ENCODE measurements around the gene TRIM33. TPM values are rescaled to one million over a fixed set of nuclear protein-coding genes. Genes with fewer than 3 reads are reported as not detected.
"Not testable (repeated sequence)": the region's sequence is repeated elsewhere in the genome, so short reads cannot be mapped to it uniquely, and the experiment has no call there.

The TRIM33 gene
- total RNA-seq, 1 experiment from 2014 or later, result 38.7 TPM

- H3K27ac ChIP-seq, result no peak overlapping the region
- H3K4me3 ChIP-seq, result no peak overlapping the region
- no peak for DNase-seq
- TF ChIP-seq EZH2 (IDR thresholded peaks at IDR 0.05; ENCODE audit: low read depth) (no peak), CTCF (conservative IDR thresholded peaks at IDR 0.05) (no peak)
- H2AFZ ChIP-seq, result no peak overlapping the region
- BruUV-seq (replicated peaks), result no TSS peak
- H3K27me3 ChIP-seq (ENCODE audit: insufficient read depth, low read depth), result no peaks in the 10 kb centered on the region
- peaks cover 3% of the 10 kb centered on the region; the same call in 1 of the 2 replicates for H3F3A ChIP-seq (ENCODE audit: insufficient read depth, low read depth)
- no peak overlapping the region for H3K4me2 ChIP-seq
- no peaks in the 10 kb centered on the region for H3K79me2 ChIP-seq (ENCODE audit: low read depth)
- intact Hi-C loops (cut with micrococcal nuclease; ENCODE audit: unreplicated experiment), result no loop called here
- no peaks in the 10 kb centered on the region for H3K4me1 ChIP-seq (replicated peaks; ENCODE audit: insufficient read depth)
- no peaks in the 10 kb centered on the region for H3K9me2 ChIP-seq (ENCODE audit: insufficient read depth)
- ChIA-PET CTCF (no interaction called here), POLR2A (ENCODE audit: unreplicated experiment) (no interaction called here)
- H4K20me1 ChIP-seq (ENCODE audit: insufficient read depth), result no peaks in the 10 kb centered on the region
- peaks cover 5% of the 10 kb centered on the region; the same call in 1 of the 2 replicates for H3K9me3 ChIP-seq (ENCODE audit: insufficient read depth, low read depth)
- H3K36me3 ChIP-seq (ENCODE audit: low read depth), result peaks cover 21% of the 10 kb centered on the region; the same call in 1 of the 2 replicates
Measured at GRCh38 chr1:114390361-114390760, 120.6 kb downstream of the TRIM33 start.

- Histone ChIP-seq H3K27ac (no peak overlapping the region), H3K79me2 (ENCODE audit: low read depth) (no peaks in the 10 kb centered on the region), H4K20me1 (ENCODE audit: insufficient read depth) (no peaks in the 10 kb centered on the region), H3K9me2 (ENCODE audit: insufficient read depth) (no peaks in the 10 kb centered on the region), H3K27me3 (ENCODE audit: insufficient read depth, low read depth) (no peaks in the 10 kb centered on the region), H2AFZ (no peak overlapping the region), H3K4me1 (replicated peaks; ENCODE audit: insufficient read depth) (no peaks in the 10 kb centered on the region), H3F3A (ENCODE audit: insufficient read depth, low read depth) (peaks cover 3% of the 10 kb centered on the region; the same call in 1 of the 2 replicates), H3K36me3 (ENCODE audit: low read depth) (peaks cover 11% of the 10 kb centered on the region; the same call in 1 of the 2 replicates), H3K4me2 (no peak overlapping the region), H3K4me3 (no peak overlapping the region), H3K9me3 (ENCODE audit: insufficient read depth, low read depth) (peaks cover 20% of the 10 kb centered on the region; the same call in 1 of the 2 replicates)
- TF ChIP-seq CTCF (conservative IDR thresholded peaks at IDR 0.05) (no peak), EZH2 (IDR thresholded peaks at IDR 0.05; ENCODE audit: low read depth) (no peak)
- no peak for DNase-seq
- intact Hi-C loops (cut with micrococcal nuclease; ENCODE audit: unreplicated experiment), result no loop called here
- ChIA-PET CTCF (no interaction called here), POLR2A (ENCODE audit: unreplicated experiment) (no interaction called here)
- no TSS peak for BruUV-seq (replicated peaks)
Measured at GRCh38 chr1:114388432-114389003, 122.5 kb downstream of the TRIM33 start.

DNA sequence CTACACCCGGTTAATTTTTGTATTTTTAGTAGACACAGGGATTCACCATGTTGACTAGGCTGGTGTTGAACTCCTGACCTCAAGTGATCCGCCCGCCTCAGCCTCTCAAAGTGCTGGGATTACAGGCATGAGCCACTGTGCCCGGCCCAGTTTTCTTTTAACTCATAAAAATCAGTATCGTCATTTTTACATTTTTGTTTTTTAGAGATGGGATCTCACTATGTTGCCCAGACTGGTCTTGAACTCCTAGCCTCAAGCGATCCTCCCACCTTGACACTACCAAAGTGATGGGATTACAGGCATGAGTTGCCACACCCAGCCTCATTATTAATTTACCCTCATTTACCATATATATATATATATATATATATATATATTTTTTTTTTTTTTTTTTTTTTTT, 123.4 kb downstream of the TRIM33 start:
- H3K4me3 ChIP-seq; H3K27me3 ChIP-seq (ENCODE audit: insufficient read depth, low read depth); H2AFZ ChIP-seq; H3K9me2 ChIP-seq (ENCODE audit: insufficient read depth); H3F3A ChIP-seq (ENCODE audit: insufficient read depth, low read depth); H3K36me3 ChIP-seq (ENCODE audit: low read depth); H4K20me1 ChIP-seq (ENCODE audit: insufficient read depth); BruUV-seq (replicated peaks); intact Hi-C loops (cut with micrococcal nuclease; ENCODE audit: unreplicated experiment); H3K4me2 ChIP-seq; H3K79me2 ChIP-seq (ENCODE audit: low read depth); H3K4me1 ChIP-seq (replicated peaks; ENCODE audit: insufficient read depth); DNase-seq; H3K27ac ChIP-seq; CTCF ChIA-PET: not testable (repeated sequence)
- peaks cover 20% of the 10 kb centered on the region; the same call in 1 of the 2 replicates for H3K9me3 ChIP-seq (ENCODE audit: insufficient read depth, low read depth)
- POLR2A ChIA-PET (ENCODE audit: unreplicated experiment), result interaction anchor here (0.6 kb wide), 1 partner anchor 1613 kb away, joined by 4 read pairs; no protein-coding TSS in a partner anchor

DNA sequence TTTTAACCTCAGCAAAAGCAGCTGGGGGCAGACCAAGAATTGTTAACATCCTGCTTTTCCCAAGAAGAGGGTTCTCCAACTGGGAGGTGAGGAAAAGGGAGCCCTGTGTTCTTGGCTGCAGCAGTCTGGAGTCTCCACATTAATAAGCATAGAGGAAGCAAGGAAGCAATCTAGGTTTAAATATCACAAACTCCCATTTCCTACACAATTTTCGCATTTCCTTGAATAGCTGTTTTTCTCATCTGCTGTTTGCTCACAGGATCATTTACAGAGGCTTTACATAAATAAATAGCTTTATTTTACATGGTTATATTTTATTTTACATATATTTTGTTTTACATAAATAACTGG, 124.0 kb downstream of the TRIM33 start:
- no peak overlapping the region for H3K27ac ChIP-seq
- 0 out of 2 replicates have a peak, but pooled peaks cover 2% of the 10 kb centered on the region for H3K36me3 ChIP-seq (ENCODE audit: low read depth)
- POLR2A ChIA-PET (ENCODE audit: unreplicated experiment), result no interaction called here
- no peak for TF ChIP-seq CTCF (conservative IDR thresholded peaks at IDR 0.05)
- no peak for TF ChIP-seq EZH2 (IDR thresholded peaks at IDR 0.05; ENCODE audit: low read depth)
- no peak overlapping the region for H3K4me2 ChIP-seq
- no peaks in the 10 kb centered on the region for H3K79me2 ChIP-seq (ENCODE audit: low read depth)
- no peaks in the 10 kb centered on the region for H4K20me1 ChIP-seq (ENCODE audit: insufficient read depth)
- no peaks in the 10 kb centered on the region for H3K9me2 ChIP-seq (ENCODE audit: insufficient read depth)
- H2AFZ ChIP-seq, result no peak overlapping the region
- intact Hi-C loops (cut with micrococcal nuclease; ENCODE audit: unreplicated experiment), result no loop called here
- no peaks in the 10 kb centered on the region for H3K27me3 ChIP-seq (ENCODE audit: insufficient read depth, low read depth)
- no peaks in the 10 kb centered on the region for H3K4me1 ChIP-seq (replicated peaks; ENCODE audit: insufficient read depth)
- no TSS peak for BruUV-seq (replicated peaks)
- H3K9me3 ChIP-seq (ENCODE audit: insufficient read depth, low read depth), result peaks cover 20% of the 10 kb centered on the region; the same call in 1 of the 2 replicates
- CTCF ChIA-PET, result no interaction called here
- peaks cover 3% of the 10 kb centered on the region; the same call in 1 of the 2 replicates for H3F3A ChIP-seq (ENCODE audit: insufficient read depth, low read depth)
- no peak overlapping the region for H3K4me3 ChIP-seq
- no peak for DNase-seq

Data from PC-9 (cell line).